DMS114 treated with DMSO at 0.1 percent for 48 hours (cell line): Measurements from ENCODE around the gene CACNG3.
"Not testable (repeated sequence)": the region's sequence is repeated elsewhere in the genome, so short reads cannot be mapped to it uniquely, and the experiment has no call there.

Experiments used
- DNase-seq: peaks from one replicate; lab custom pipeline; 2025; ENCODE audit not compliant: unreplicated experiment; lab: John Stamatoyannopoulos, UW

Gene CACNG3

GRCh38 chr16:24332178-24332577 lies 76.0 kb downstream of the CACNG3 start:
- DNase-seq, result no peak

DNA sequence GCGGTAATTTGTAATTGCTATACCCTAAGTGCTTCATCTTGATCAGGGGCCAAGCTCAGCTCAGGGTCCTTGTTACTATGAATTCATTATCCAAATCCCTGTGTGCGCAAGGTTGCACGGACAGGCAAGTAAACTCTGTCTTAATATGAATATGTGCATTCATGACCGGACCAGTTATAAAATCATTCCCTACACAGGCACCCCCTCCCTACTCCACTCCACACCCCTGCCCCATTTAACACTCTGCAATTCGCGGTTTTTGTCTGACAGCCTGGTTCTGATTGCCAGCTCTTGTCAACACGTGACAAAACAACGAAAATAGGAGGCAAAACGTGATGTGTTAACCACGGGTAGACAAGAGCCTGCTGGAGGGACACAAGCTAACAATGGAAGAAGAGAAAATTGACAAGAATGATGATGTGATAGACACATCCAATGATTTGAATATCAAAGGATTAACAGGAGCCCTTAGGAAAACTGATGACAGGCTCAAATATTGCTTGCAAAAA lies 76.5 kb downstream of the CACNG3 start:
- no peak for DNase-seq

- DNase-seq, result no peak
These were observed 80.4 kb downstream of the CACNG3 start for GRCh38 chr16:24336491-24336890.

DNA sequence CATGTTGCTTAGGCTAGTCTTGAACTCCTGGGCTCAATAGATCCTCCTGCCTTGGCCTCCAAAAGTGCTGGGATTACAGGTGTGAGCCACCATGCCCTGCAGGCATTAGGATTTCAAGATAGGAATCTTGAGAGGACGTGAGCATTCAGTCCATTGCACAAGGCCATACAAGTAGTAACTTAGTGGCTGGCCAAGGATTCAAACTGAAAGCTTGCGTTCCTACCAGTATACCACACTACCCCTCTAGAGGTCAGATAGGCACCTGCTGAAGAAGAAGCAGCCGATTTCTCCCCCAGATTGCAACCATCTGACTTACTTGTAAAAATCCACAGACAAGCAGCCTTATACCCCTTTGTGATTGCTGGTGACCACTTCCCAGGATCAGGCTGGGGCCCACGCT lies 80.9 kb downstream of the CACNG3 start:
- no peak for DNase-seq

DNA sequence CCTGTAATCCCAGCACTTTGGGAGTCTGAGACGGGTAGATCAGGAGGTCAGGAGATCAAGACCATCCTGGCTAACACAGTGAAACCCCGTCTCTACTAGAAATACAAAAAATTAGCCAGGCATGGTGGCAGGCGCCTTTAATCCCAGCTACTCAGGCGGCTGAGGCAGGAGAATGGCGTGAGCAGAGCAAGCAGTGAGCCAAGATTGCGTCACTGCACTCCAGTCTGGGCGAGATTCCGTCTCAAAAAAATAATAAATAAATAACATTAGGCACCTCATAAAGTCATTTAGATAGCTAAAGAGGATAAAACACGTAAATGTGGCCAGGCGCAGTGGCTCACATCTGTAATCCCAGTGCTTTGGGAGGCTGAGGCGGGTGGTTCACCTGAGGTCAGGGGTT lies 87.7 kb downstream of the CACNG3 start:
- DNase-seq, result not testable (repeated sequence)

DNA sequence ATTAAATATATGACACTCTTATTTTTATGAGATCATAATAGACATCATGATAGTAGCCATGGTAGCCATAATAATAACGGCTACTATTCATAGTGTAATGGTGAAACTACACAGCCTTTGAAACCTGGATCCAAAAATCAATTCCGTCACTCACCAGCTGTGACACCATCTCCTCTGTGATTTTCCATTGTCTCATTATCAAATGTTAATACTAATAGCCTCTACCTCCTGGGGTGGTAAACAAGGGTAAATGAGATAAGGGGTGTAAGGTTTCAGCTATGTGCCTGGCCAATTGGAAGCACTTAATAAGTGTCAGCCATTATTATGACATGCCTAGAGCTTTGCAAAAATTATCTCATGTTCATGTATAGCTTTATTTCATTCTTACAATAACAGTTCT lies 88.6 kb downstream of the CACNG3 start:
- no peak for DNase-seq

GRCh38 chr16:24345704-24346103 lies 89.6 kb downstream of the CACNG3 start:
- DNase-seq, result no peak

DNA sequence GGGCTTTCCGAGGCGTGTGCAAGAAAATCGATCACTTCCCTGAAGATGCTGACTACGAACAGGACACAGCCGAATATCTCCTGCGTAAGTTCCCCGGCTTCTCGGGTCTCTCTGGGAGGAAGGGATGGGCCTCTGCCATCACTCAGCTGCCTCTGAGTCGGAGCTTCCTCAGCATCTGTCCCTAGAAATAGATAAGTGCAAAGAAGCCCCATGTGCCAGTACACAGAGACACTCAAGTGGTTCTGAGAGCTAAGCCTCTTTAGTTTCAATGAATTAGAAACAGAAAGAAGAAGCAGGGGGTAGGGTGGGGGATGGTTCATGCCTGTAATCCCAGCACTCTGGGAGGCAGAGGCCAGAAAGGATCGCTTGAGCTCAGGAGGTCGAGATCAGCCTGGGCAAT lies 90.6 kb downstream of the CACNG3 start:
- no peak for DNase-seq

DNA sequence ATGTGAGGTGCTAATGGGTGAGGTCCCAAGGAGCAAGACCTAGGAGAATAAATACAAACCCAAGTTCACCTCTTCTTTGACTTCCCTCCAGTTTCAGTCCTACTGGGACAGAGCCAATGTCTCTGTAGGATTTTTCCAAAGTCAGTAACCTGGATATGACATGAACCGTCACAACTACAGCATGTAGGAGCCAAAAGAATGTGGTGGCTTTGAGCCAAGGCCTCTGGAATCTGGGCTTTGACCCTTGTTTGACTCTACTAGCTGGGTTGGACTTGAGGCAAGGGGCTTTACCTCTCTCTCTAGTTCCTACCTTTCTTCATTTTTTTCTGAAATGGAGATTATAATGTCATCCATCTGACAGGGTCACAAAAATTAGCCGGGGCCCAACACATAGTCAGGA lies 91.4 kb downstream of the CACNG3 start:
- no peak for DNase-seq

DNA sequence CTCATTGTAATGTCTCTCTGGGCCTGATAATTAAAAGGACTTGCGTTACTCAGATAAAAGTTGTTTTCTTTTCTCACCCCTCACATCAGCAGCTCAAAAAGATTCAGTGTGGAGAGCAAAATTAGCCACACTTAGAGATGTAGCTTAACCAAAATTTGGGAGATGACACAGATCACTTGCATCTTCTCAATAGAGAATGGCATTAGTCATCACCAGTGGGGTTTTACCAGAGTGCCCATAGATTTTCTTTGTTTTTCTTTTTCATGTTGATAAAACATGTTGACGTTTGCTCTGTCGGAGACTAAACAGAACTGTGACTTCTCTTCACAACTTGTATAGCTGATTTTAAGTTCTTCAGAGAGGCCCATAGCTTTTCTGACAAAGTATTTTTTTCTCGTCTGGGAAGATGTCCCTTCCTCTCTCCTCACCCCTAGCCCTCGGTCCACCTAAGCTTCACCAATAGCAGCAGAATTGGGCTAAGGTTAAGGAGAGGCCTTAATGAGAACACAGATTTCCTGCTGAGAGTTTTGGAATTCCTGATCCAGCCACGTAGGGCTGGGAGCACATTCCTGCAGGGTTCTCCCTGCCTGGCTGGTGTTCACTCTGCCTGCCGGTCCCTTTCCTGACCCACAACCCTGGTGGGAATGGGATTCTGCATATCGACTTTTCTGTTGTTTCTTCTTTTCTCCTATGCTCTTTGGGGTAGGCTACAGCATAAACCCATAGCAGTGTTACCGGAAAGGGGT lies 92.6 kb downstream of the CACNG3 start:
- no peak for DNase-seq

DNA sequence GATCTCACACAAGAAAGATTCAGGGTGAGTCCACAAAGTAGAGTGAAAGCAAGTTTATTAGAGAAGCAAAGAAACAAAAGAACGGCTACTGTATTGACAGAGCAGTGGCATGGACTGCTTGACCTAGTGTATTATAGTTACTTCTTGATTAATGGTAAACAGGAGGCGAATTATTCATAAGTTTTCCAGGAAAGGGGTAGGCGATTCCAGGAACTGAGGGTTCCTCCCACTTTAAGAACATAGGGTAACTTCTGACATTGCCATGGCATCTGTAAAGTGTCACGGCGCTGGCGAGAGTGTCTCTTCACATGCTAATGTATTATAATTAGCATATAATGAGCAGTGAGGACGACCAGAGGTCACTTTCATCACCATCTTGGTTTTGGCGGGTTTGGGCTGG lies 93.2 kb downstream of the CACNG3 start:
- no peak for DNase-seq

DNA sequence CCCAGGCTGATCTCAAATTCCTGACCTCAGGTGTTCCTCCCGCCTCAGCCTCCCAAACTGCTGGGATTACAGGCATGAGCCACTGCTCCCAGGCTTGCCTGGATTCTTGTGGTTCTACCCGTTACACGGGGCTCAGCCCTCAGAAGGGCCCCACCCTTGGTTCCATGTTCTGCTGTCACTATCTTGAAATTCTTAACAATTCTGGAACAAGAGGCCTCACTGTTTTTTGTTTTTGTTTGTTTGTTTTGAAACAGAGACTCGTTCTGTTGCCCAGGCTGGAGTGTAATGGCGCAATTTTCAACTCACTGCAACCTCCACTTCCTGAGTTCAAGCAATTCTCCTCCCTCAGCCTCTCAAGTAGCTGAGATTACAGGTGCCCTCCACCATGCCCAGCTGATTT lies 96.6 kb downstream of the CACNG3 start:
- no peak for DNase-seq

- no peak for DNase-seq
These were observed 97.5 kb downstream of the CACNG3 start for GRCh38 chr16:24353622-24354021.

DNA sequence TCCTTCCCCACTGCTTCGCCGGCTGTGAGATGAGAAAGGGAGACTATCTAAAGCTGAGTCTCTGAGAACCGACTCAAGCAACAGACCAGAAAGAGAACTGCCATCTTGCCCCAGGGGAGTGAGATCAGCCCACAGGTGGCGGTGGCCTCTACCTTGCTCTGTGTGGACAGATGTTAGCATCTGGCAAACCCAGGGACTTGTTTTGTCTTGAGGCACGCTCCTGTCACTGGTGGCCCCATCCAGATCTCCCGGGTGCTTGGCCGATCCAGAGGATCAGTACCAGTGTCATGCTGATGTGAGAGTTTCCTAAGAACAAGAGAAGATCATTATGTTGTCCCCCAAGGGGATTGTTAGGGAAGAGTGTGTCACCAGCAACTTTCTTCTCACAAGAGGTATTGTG lies 101.4 kb downstream of the CACNG3 start:
- no peak for DNase-seq

- DNase-seq, result no peak
These were observed 102.0 kb downstream of the CACNG3 start for GRCh38 chr16:24358117-24358516.

DNA sequence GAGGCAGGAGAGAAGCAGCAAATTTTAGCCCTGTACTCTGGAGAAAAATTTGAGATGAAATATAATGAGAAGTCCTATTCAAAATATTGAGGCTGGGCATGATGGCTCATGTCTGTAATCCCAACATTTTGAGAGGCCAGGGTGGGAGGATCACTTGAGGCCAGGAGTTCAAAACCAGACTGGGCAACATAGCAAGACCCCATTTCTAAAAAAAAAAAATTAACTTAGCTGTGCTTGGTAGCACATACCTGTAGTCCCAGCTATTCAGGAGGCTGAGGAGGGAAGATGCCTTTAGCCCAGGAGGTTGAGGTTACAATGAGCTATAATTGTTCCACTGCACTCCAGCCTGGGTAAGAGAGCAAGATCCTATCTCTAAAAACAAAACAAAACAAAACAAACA lies 103.4 kb downstream of the CACNG3 start:
- no peak for DNase-seq

DNA sequence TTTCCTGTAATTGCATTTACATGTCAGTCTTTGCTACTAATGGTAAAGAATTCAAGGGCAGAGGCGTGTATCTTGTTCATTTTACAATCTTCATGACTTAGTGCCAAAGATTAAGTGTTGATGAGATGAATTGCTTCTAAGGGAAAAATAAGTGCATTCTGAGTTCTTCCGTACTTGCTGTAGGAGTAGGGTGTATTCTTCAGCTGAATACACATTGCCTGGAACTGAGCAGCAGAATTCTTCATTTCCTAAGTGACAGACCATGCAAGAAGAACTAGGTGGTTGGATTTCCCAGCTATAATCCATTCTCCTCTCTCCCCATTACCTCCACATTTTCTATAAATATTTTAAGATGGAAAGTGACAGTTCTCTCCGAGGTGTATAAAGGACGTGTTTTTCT lies 104.8 kb downstream of the CACNG3 start:
- DNase-seq, result no peak

GRCh38 chr16:24364596-24364995 lies 108.5 kb downstream of the CACNG3 start:
- DNase-seq, result no peak

- DNase-seq, result no peak
These were observed 111.1 kb downstream of the CACNG3 start for GRCh38 chr16:24367186-24367710.

DNA sequence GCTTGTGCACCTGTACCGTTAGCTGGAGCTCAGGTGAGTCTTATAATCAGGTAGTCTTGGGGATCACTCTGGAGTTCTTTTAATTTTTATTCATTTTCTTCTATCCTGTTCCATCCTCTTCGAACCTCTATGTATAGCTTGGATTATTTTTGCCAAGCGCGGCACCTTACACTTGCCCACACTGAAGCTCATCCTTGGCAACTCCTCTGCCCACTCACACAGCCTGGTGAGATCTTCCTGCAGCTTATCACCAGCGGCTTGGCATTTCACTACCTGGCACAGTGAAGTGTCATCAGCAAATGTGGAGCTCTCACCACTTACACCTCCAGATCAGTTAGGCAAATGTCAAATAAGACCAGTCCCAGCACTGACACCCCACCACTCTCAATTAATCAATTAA lies 116.7 kb downstream of the CACNG3 start:
- DNase-seq, result no peak

DNA sequence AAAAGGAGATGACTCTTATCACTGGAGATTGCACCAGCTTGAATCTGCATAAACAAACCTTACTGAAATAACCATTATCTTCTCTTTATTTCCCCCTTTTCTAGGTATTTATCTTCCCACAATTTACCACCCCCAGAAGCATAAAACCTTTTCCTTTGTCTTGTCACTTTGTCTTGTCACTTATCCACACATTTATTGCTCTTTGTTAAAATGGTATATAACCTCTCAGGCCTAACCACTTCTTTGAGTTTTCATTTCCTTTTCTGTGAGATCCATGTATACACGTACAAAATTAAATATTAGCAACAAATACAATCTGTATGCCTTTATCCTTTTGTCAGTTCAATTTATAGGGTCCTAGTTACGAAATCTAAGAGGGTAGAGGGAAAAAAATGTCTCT lies 122.9 kb downstream of the CACNG3 start:
- no peak for DNase-seq

GRCh38 chr16:24381470-24382118 lies 125.5 kb downstream of the CACNG3 start:
- no peak for DNase-seq
